Naive thymus-derived CD4-positive, alpha-beta T cell (primary cell): Measurements from ENCODE around the gene ANKRD35. TPM values are rescaled to one million over a fixed set of nuclear protein-coding genes. Genes with fewer than 3 reads are reported as not detected.

Experiments
- microRNA-seq: library from miRNA; unstranded; fragments of <30 nt; microRNA quantifications from one replicate; pipeline ENCODE4 v1.2.0, GENCODE V29; 2022; ENCODE audit warnings: borderline microRNAs expressed
- polyA plus RNA-seq, 2 donors: library from polyadenylated mRNA; unstranded; fragments of 300-500 nt; fragmentation: Illumina TruSeq; gene quantifications; one replicate each; pipeline ENCODE4 v1.2.3, GENCODE V29; 2021
- total RNA-seq, 6 experiments: library from RNA in 5 of 6; stranded (reverse) in 5 of 6; gene quantifications; 1 replicate in 5 of 6; 2 replicates in 1 of 6; pipeline ENCODE4 v1.2.3 and lab custom pipeline; 2021 to 2026

ANKRD35 gene
- total and polyA plus RNA-seq, 7 experiments from 2014 or later, result 0.12 to 0.58 (median 0.14) TPM; not detected in 3

Small RNAs within 50 kb of the gene (microRNA-seq; reads per million reads assigned to microRNA genes)
- gene MIR6736, result not detected

Other genes starting within 250 kb of the ANKRD35 start
- gene PDZK1, start 178.5 kb downstream of the ANKRD35 start, total RNA-seq, result under 1 TPM in 2 of 5 experiments, not detected in 3; 0.17 to 0.53 TPM
- gene PDZK1, start 178.5 kb downstream of the ANKRD35 start, polyA plus RNA-seq, result under 1 TPM in 1 of 2 donors, not detected in 1; 0.09 TPM
- 10 to 100 TPM in 1 of 5 experiments, 1 to 10 TPM in 1, under 1 TPM in 1, not detected in 2; 0.34 to 12.0 (median 1.5) TPM for gene CD160, start 166.4 kb downstream of the ANKRD35 start, total RNA-seq
- under 1 TPM; 0.15 to 0.22 TPM for gene CD160, start 166.4 kb downstream of the ANKRD35 start, polyA plus RNA-seq
- gene RNF115, start 61.8 kb downstream of the ANKRD35 start, total RNA-seq, result 10 to 100 TPM; 11.4 to 17.3 (median 15.6) TPM
- 1 to 10 TPM; 3.7 to 4.5 TPM for gene RNF115, start 61.8 kb downstream of the ANKRD35 start, polyA plus RNA-seq
- gene POLR3C, start 61.7 kb downstream of the ANKRD35 start, total RNA-seq, result 10 to 100 TPM; 22.0 to 44.4 (median 32.5) TPM
- 10 to 100 TPM; 45.7 to 48.9 TPM for gene POLR3C, start 61.7 kb downstream of the ANKRD35 start, polyA plus RNA-seq
- 1 to 10 TPM; 2.9 to 6.7 (median 3.4) TPM for gene NUDT17, start 40.2 kb downstream of the ANKRD35 start, total RNA-seq
- 1 to 10 TPM; 5.7 to 7.6 TPM for gene NUDT17, start 40.2 kb downstream of the ANKRD35 start, polyA plus RNA-seq
- 10 to 100 TPM; 21.4 to 28.3 (median 23.0) TPM for gene PIAS3, start 26.8 kb downstream of the ANKRD35 start, total RNA-seq
- gene PIAS3, start 26.8 kb downstream of the ANKRD35 start, polyA plus RNA-seq, result 10 to 100 TPM in 1 of 2 donors, 1 to 10 TPM in 1; 6.7 to 15.2 TPM
- 1 to 10 TPM; 1.2 to 4.8 (median 2.6) TPM for gene ITGA10, start 24.2 kb upstream of the ANKRD35 start, total RNA-seq
- under 1 TPM in 1 of 2 donors, not detected in 1; 0.20 TPM for gene ITGA10, start 24.2 kb upstream of the ANKRD35 start, polyA plus RNA-seq
- 10 to 100 TPM; 16.4 to 40.4 (median 37.7) TPM for gene PEX11B, start 32.9 kb upstream of the ANKRD35 start, total RNA-seq
- 10 to 100 TPM; 39.9 to 57.1 TPM for gene PEX11B, start 32.9 kb upstream of the ANKRD35 start, polyA plus RNA-seq
- 100 to 1,000 TPM; 115 to 182 (median 120) TPM for gene RBM8A, start 41.6 kb upstream of the ANKRD35 start, total RNA-seq
- gene RBM8A, start 41.6 kb upstream of the ANKRD35 start, polyA plus RNA-seq, result 100 to 1,000 TPM; 152 to 156 TPM
- gene LIX1L, start 72.2 kb upstream of the ANKRD35 start, total RNA-seq, result 10 to 100 TPM; 31.6 to 59.2 (median 47.6) TPM
- gene LIX1L, start 72.2 kb upstream of the ANKRD35 start, polyA plus RNA-seq, result 10 to 100 TPM; 29.3 to 32.1 TPM
- 1 to 10 TPM in 3 of 5 experiments, under 1 TPM in 2; 0.54 to 1.5 (median 1.2) TPM for gene ANKRD34A, start 78.7 kb upstream of the ANKRD35 start, total RNA-seq
- under 1 TPM; 0.11 to 0.22 TPM for gene ANKRD34A, start 78.7 kb upstream of the ANKRD35 start, polyA plus RNA-seq
- 10 to 100 TPM; 20.7 to 37.5 (median 25.5) TPM for gene POLR3GL, start 78.8 kb upstream of the ANKRD35 start, total RNA-seq
- gene POLR3GL, start 78.8 kb upstream of the ANKRD35 start, polyA plus RNA-seq, result 100 to 1,000 TPM in 1 of 2 donors, 10 to 100 TPM in 1; 99.6 to 113 TPM
- 1,000 to 10,000 TPM in 1 of 5 experiments, 100 to 1,000 TPM in 4; 498 to 1,101 (median 659) TPM for gene TXNIP, start 110.7 kb upstream of the ANKRD35 start, total RNA-seq
- 1,000 to 10,000 TPM; 3,808 to 5,430 TPM for gene TXNIP, start 110.7 kb upstream of the ANKRD35 start, polyA plus RNA-seq
- not detected for gene HJV, start 135.9 kb upstream of the ANKRD35 start, total RNA-seq
- gene HJV, start 135.9 kb upstream of the ANKRD35 start, polyA plus RNA-seq, result not detected